Left renal pelvis (tissue), 4 donors: ENCODE data around the gene GPC6. TPM values are rescaled to one million over a fixed set of nuclear protein-coding genes. Genes with fewer than 3 reads are reported as not detected.
"Not testable (repeated sequence)": the region's sequence is repeated elsewhere in the genome, so short reads cannot be mapped to it uniquely, and the experiment has no call there.

Experiments
- DNase-seq, 4 donors: peaks; one replicate each; pipeline ENCODE4 v3.0.0-alpha.2; 2013; ENCODE audit warnings: low read depth in 4 of 4, low spot score in 3 of 4
- polyA plus RNA-seq, 4 donors: library from polyadenylated mRNA; unstranded; fragments of 120-200 nt; gene quantifications; one replicate each; pipeline ENCODE4 v1.2.1, GENCODE V29; 2013; ENCODE audit not compliant: insufficient read length in 4 of 4

GPC6 gene
- polyA plus RNA-seq, 4 donors, result 49.8 to 74.4 (median 65.2) TPM

DNA sequence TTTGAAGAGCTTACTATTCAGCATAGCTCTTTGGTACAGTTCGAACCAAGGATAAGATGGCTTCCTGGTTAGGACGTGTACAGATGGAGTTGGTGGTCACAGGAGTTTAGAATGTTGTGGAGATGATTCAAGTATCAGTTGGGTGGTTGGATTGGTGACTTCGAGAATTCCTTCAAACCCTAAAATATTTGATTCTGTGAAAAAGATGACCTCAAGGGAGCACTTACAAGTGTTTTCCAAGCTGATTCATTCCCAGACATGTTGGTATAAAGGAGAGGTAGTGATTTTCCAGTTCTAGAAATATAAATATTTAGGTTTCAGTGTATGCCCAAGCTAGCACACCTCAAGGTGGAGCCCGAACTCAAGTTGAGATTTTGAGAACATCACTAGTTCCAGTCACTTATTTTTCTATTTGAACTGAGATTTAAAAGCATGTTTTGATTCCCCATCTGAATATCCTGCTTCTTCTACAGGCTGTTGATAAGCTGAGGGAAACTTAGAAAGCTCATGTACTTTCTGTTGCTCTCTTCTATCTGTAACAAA, 946.8 kb downstream of the GPC6 start:
- DNase-seq, result no peak

DNA sequence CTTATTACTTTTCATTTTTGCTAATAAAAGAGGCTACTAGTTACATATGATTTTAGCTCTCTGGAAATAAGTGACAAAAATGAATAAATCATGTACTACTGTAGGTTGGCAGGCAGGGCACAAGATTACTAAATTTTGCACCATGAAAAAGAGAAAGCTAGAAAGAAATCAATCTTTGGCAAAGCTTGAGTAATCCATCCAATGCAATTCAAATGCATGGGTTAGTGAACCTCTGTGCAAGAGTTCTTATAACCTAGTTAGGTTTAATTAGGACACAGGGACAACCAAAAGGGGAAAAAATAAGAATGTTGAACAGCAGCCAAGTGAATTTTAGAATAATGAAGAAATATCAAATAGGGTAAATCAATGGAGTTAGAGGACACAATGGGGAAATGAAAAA, 947.4 kb downstream of the GPC6 start:
- DNase-seq, result no peak

DNA sequence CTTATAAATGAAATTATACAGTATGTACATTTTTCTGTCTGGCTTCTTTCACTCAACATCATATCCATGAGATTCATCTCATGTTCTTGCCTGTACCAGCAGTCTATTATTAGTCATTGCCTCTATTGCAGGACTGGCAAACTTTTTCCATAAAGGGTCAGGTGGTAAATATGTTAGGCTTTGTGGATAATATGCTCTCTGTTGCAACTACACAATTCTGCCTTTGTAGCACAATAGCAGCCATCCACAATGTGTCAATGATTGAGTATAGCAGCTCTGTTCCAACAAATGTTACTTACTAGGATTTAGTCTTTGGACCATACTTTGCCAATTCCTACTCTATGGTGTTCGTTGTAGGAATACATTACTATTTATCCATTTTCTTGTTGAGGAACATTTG, 948.5 kb downstream of the GPC6 start:
- DNase-seq, result no peak

DNA sequence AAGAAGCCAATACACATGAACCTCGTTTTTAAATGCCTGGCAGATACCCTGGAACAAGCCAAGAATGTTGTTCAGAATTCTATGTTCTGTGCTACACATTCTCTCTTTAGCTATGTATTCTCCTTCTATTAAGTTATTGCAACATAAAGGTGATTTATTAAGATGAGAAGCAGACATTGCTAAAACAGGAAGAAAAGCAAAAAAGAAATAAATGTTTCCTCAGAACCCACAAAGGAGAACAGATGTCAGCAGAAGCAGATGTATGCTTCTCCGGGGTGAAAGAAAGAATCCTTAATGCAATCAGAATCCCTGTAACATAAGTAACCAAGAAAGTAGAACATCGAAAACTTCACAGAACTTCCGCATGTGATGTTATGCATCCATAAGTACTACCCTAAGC, 950.0 kb downstream of the GPC6 start:
- no peak for DNase-seq

DNA sequence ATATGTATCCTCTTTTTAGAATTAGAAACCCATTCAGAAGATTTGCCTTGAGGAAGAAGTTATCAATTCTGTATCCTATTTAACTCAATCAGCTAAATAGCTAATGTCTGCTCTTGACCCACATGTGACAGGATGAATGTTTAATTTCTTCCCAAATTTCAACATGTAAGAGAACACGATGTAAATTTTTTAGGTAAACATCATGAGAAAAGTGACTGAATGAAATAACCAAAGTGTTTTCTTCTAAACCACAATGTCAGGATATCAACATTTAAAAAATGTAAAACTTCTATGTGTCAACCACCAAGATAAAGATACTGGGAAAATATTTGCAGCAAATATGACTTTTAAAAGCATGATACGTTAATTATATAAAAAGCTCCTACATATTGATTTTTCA, 950.4 kb downstream of the GPC6 start:
- no peak for DNase-seq

DNA sequence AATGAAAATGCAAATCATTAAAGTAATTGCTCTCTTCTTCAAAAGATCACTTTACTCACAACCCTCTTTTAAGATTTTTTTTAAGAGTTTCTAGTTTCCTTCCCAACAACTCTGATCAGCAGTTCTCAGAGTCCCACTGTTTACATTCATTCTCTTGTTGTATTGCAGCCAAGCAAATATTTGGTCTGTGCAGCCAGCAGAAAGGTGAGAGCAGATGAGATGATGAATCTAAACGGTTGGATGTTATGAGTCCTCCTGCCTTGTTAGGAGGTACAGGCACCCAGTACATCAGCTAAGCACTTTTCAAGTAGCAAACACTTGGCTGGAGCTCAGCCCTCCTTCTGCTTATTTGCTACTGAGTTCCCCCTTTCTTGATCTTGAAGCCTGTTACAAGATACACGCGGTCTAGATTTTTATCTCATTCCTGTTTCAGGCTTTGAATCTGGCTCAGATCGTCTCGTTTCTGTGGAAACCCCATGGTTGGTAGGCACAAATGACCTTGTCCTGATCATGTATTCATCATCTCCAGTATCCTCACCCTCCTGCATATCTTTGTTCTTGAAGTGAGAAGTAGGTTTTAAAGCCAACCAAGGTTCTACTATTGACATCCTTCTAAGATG, 952.1 kb downstream of the GPC6 start:
- DNase-seq, result no peak

DNA sequence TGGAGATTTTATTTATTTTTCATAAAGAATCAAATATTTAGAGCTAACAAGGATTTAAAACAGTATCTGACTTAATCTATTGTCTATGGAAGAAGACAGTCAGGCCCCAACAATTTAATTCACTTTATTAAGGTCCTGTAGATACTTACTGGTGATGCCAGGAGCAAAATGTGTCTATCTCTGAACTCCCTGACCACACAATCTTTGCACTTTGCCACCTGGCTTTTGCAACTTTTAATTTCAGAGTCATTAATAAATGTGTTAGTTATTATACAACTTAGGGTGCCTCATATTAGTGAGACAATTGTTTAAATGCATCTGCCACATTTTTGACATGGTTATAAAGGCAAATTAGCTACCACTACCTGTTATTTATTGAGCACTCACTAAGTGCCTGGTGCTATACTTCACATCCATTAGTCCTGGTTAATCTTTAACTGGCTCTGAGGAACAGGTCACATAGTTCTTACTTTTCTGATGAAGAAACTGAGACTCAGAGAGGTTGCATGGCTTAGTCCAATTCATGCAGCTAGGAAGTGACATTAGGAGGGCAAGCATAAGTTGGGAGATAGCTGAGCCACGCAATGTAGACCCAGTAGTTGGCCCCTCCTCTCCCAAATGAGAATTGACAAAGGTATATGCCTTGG, 955.0 kb downstream of the GPC6 start:
- DNase-seq, result no peak

DNA sequence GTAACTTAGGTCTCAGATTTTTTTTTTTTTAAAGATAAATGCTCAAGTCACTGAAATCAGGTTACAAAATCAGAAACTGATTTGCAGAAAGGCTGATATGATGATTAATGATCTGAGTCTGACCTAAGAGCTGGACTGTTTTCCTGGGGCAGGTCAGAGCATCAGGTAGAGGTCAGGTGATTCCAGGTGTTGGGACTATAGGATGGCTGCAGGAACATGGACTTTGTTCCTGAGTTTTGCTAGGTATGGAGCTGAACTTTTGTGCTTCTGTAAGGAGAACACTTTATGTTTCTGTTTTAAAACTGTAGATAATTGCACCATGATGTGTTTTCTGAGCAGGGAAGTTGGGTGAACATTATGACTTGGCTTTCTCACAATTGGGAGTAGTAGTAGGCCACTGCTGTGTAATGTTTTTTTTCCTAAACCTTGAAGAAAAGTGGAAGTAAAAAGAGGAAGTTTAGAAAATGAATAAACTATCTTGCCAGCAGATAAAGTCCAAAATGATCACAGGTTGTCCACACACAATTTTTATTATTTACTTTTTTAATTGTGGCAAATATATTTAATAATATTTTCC, 955.7 kb downstream of the GPC6 start:
- DNase-seq, result no peak

DNA sequence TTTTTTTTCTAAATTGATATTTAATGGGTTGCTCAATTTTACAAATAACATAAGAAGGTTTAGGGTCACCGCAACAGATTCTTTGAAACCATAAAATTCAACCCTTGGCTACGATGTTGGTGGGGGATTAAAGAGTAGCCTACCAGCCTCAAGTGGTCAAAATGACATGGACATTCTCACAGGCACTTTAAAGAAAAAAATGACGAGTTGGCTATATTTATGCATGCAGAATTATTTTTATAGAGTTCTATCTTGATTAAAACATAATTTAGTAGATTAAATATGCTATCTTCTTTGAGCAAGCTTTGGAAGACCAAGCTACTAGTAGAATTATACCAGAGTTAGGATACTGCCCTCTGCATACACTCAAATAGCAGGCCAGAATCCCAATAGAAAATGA, 959.9 kb downstream of the GPC6 start:
- DNase-seq, result no peak

DNA sequence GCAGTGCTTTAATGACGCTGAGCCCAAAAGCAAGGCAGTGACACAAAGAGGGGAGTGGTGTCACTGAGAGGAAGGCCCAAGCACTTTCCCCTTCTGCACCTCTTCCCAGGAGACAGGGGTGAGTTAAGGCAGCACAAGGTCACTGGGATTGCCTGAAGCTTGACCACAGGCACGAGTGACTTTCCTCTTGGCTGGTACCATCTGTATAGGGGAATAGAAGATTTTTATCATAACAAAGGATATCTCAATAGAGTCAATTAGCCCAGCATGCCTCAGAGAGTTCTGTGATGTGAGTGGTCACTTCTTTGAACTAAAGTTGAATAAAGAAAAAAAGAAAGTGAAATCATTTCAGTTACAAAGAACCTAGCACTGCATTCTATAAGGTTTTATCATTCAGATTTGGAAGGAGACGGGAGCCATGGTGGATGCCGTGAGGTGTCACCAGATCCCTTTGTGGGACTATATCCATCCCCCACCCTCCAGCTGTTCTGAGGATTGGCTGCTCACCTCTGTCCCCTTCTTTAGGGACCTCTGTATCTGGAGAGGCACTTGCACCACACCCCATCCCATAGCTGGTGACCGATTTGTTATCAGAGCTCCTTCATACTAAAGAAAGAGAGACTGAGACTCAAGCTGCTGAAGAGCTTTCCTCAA, 961.7 kb downstream of the GPC6 start:
- DNase-seq, result no peak

DNA sequence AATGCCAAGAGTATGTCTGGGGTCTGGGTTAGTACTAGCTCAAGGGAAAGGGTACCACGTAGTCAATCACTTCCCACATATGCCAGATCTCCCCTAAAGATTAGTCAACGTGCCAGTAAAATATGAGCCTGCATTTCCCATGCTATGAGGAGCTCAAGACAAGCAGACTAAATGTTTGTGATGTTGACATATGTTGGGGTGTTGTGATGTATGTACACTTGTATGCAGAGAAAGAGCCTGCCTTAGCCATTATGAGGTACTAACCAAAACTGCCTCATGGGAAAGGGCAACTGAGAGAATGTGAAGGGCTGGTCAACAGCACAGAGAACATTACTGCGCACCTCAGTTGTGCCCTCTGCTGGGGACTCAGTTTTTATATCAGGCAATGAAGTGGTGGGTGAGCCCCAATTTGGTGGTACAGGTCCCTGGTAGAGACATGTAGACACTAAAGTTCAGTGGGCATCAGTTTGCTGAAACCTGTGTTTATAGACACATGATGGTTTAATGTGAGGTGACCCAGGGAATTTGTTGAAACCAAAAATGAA, 965.9 kb downstream of the GPC6 start:
- no peak for DNase-seq

DNA sequence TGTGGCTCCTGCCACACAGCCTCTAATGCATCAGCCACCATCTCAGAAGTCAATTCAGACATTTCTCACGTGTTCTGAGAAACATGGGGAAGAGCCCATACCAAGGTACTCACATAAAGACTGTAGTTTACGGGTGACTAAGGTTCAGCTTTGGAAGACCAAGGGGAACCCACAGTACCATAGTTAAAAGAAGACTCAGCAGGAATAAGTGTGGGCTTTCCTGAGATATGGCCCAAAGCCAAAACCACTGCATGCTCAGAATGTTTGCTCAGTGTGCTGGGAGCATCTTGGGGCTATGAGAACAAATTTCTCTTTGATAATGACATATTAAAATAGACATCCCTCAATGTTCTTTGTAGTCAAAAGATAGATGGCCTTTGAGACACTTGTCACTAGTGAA, 969.1 kb downstream of the GPC6 start:
- DNase-seq, result no peak

DNA sequence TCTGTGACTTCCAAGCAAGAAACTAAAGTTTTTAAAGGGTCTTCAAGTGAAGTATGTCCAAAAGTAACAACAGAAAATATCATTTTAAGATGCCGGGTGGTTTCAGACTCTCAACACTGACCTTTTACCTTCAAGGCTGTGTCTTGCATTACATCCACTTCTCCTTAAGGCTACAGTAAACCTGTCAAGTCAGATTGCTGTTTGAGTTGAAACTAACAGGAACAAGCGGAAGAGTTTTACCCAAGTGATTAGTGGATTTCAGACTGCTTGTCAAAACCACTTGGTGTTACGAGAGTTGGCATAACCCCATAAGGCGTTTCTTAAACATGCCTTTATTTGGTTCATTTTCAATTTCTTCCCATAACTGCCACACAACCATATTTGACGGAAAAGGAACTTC, 969.8 kb downstream of the GPC6 start:
- no peak for DNase-seq

DNA sequence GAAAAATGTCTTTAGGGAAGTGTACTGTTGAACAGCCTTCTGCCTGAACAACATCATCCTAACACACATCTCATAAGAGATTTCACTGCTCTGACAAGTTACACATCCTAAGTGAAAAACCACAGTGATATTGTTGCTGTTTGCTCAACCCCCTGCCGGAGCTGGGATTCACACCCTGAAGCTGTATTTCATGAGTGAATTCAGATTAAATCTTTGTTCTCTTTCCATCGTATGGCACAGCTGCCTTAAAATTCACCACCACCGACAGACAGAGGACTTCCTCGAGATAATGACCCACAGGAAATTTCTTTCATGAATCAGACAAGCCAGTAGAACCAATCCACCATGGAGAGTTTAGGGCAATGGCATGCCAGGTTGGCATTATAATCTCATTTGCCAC, 972.1 kb downstream of the GPC6 start:
- no peak for DNase-seq

DNA sequence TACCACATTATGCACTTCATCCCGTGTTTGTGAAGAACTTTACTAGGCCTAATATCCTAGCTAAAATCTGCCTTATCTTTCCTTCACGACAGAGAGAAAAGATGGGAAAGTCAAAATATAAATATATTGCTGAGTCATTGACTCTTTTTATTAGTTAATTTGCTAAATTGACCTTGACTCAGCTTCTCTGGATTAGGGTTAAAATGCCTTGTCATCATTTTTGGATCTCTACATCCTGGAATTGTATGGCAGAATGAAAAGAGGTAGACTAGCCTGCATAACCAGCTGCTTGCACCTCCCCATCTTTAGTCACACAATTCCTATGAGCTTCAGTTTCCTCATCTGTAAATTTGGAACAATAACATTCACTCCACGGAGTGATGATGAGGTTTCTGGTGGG, 972.5 kb downstream of the GPC6 start:
- no peak for DNase-seq

DNA sequence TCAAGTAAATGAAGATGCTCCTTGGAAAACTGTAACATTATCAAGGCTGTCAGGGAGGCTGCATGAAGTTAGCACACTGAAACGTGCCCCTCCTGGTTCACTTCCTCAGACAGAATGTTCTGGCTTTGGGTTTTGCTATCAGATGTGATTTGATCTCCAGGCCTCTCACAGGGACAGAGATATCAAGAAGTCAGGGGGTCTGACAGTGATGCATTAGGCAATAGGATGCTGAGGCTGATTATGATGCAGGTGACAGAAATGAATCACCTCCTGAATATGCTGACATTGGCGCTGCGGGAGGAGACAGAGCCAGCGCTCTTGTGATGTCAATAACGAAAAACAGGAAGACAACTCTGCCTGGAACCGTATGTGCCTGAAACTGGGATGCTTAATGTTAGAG, 974.4 kb downstream of the GPC6 start:
- DNase-seq, result no peak

DNA sequence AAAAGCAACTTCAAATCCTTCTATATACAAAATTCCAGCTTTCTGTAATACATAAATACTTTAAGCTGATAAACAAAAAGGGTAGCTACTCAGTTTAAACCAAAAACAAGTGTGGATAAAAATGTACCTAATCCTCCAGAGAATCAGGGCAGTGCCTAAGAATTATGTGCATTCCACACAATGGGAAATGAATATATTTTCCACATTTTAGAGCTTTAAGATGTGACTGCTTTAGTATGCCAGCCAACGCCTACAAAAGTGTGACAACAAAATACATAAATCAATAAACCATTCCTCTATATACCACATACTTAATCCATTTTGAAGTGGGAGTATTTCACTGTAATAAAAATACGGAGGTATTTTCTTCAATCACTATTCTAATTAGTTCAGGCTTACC, 977.6 kb downstream of the GPC6 start:
- no peak for DNase-seq

DNA sequence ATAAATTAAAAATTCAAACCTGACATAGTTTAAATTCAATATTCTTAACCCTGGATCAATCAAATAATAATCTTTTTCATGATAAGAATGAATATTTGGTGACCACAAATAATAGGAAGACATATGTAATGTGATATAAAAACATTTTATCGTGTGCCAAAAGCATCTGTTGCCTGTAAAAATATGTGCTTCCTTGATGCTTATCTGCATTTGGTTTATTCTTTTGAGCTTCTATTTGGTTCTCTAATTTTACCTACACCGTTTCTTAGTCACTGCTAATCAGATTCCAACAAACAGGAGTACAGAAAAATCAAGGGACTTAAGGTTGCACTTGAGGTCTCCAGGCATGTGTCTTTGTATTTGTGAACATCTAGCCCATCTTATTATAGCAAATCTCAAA, 978.3 kb downstream of the GPC6 start:
- no peak for DNase-seq

DNA sequence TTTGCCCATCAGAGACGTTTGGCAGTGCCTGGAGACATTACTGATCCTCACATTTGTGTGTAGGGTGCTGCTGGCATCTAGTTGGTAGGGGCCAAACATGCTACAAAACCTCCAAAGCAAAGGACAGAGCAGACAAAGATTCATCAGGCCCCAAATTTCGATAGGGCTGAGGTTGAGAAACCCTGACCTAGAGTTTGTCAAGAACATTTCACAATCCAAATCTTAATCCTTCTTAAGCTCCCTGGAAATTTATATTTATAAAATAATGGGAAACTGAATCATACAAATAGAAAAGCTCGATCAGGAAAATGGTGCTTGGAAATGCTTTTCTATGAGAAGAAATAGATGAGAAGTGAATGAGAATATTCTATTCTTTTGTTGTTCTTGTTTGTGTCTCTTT, 979.3 kb downstream of the GPC6 start:
- no peak for DNase-seq

DNA sequence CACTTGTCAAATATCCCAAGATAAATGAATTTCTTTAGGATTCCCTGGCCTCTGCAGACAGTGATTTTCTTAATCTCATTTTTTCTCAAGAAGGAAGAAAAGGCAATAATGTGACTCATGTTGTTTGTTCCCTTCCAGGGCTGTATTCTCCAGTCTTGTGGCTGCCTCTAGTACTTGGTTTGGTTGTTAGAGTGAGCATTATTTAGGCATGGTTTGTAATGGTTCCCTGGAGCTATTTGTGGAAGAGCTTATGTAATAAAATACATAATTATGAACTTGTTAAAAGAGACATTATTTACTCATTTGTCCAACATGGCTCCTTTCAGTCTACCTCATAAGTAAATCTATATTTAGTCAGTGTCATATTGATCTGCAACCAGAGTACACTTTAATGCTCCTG, 982.5 kb downstream of the GPC6 start:
- DNase-seq, result no peak

DNA sequence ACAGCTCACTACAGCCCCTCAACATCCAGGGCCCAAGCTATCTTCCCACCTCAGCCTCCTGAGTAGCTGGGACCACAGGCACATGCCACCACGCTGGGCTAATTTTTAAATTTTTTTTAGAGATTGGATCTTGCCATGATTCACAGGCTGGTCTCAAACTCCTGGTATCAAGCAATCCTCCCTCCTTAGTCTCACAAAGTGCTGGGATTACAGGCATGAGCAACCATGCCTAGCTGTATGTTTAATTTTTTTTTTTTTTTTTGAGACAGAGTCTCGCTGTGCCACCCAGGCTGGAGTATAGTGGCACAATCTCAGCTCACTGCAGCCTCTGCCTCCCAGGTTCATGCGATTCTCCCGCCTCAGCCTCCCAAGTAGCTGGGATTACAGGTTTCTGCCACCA, 983.3 kb downstream of the GPC6 start:
- DNase-seq, result not testable (repeated sequence)
